ENCODE results near the gene MAP3K3. TPM values are rescaled to one million over a fixed set of nuclear protein-coding genes. Genes with fewer than 3 reads are reported as not detected.

The MAP3K3 gene
- total and polyA plus RNA-seq, 2 donors = 40.5 to 40.9 TPM

- H3K36me3 ChIP-seq (ENCODE audit: insufficient read depth) = peaks cover 4% of the 10 kb centered on the region
- H3K27ac ChIP-seq (ENCODE audit: low read depth) = peak overlapping the region; percentile 91
- WGBS = 51% methylated on average over 9 of the region's 9 CpGs
- DNase-seq (ENCODE audit: extremely low spot score) = no peak
- no peaks in the 10 kb centered on the region for H3K4me1 ChIP-seq (ENCODE audit: insufficient read depth)
- H3K4me3 ChIP-seq (ENCODE audit: low read depth, low read length) = peak overlapping the region; percentile 97
Measured at GRCh38 chr17:63601439-63602371, 20.5 kb upstream of the MAP3K3 start.

GRCh38 chr17:63609816-63610573 is 12.2 kb upstream of the MAP3K3 start:
- no peak for DNase-seq (ENCODE audit: extremely low spot score)
- H3K4me3 ChIP-seq (ENCODE audit: low read depth, low read length) = no peak overlapping the region
- no peak overlapping the region for H3K27ac ChIP-seq (ENCODE audit: low read depth)
- no peaks in the 10 kb centered on the region for H3K4me1 ChIP-seq (ENCODE audit: insufficient read depth)
- peaks cover 4% of the 10 kb centered on the region for H3K36me3 ChIP-seq (ENCODE audit: insufficient read depth)
- 87% methylated on average over 6 of the region's 6 CpGs for WGBS

- H3K36me3 ChIP-seq (ENCODE audit: insufficient read depth) = peaks cover under 1% of the 10 kb centered on the region
- DNase-seq (ENCODE audit: extremely low spot score) = no peak
Measured at GRCh38 chr17:63610854-63611253, 11.4 kb upstream of the MAP3K3 start.

GRCh38 chr17:63611354-63611753 is 10.9 kb upstream of the MAP3K3 start:
- DNase-seq (ENCODE audit: extremely low spot score) = no peak

More at GRCh38 chr17:63610854-63611253, 11.4 kb upstream of the MAP3K3 start:
- Histone ChIP-seq H3K4me1 (ENCODE audit: insufficient read depth) (no peaks in the 10 kb centered on the region), H3K27ac (ENCODE audit: low read depth) (no peak overlapping the region), H3K4me3 (ENCODE audit: low read depth, low read length) (no peak overlapping the region)
- 94% methylated on average over 10 of the region's 10 CpGs for WGBS

GRCh38 chr17:63613663-63614062 is 8.6 kb upstream of the MAP3K3 start:
- Histone ChIP-seq H3K4me3 (ENCODE audit: low read depth, low read length) (no peak overlapping the region), H3K4me1 (ENCODE audit: insufficient read depth) (no peaks in the 10 kb centered on the region), H3K36me3 (ENCODE audit: insufficient read depth) (no peaks in the 10 kb centered on the region), H3K27ac (ENCODE audit: low read depth) (no peak overlapping the region)
- no peak for DNase-seq (ENCODE audit: extremely low spot score)
- 88% methylated on average over 2 of the region's 2 CpGs for WGBS

More at GRCh38 chr17:63611354-63611753, 10.9 kb upstream of the MAP3K3 start:
- H3K4me3 ChIP-seq (ENCODE audit: low read depth, low read length) = no peak overlapping the region
- 82% methylated on average over 3 of the region's 3 CpGs for WGBS
- no peaks in the 10 kb centered on the region for H3K4me1 ChIP-seq (ENCODE audit: insufficient read depth)
- no peak overlapping the region for H3K27ac ChIP-seq (ENCODE audit: low read depth)
- H3K36me3 ChIP-seq (ENCODE audit: insufficient read depth) = no peaks in the 10 kb centered on the region

GRCh38 chr17:63621229-63621683 is 961 bp upstream of the MAP3K3 start:
- Histone ChIP-seq H3K27ac (ENCODE audit: low read depth) (peak overlapping the region; percentile 76), H3K36me3 (ENCODE audit: insufficient read depth) (no peaks in the 10 kb centered on the region), H3K4me1 (ENCODE audit: insufficient read depth) (no peaks in the 10 kb centered on the region), H3K4me3 (ENCODE audit: low read depth, low read length) (peak overlapping the region; percentile 58)
- WGBS = 9% methylated on average over 10 of the region's 10 CpGs
- DNase-seq (ENCODE audit: extremely low spot score) = no peak

- Histone ChIP-seq H3K27ac (ENCODE audit: low read depth) (peak overlapping the region; percentile 94), H3K4me1 (ENCODE audit: insufficient read depth) (no peaks in the 10 kb centered on the region), H3K36me3 (ENCODE audit: insufficient read depth) (no peaks in the 10 kb centered on the region), H3K4me3 (ENCODE audit: low read depth, low read length) (peak overlapping the region; percentile 99)
- DNase-seq (ENCODE audit: extremely low spot score) = no peak
- under 1% methylated on average over 100 of the region's 100 CpGs for WGBS
Measured at GRCh38 chr17:63622574-63623390, 565 bp downstream of the MAP3K3 start.

- H3K4me1 ChIP-seq (ENCODE audit: insufficient read depth) = no peaks in the 10 kb centered on the region
- no peaks in the 10 kb centered on the region for H3K36me3 ChIP-seq (ENCODE audit: insufficient read depth)
- H3K27ac ChIP-seq (ENCODE audit: low read depth) = no peak overlapping the region
- peak overlapping the region; percentile 99 for H3K4me3 ChIP-seq (ENCODE audit: low read depth, low read length)
- 42% methylated on average over 7 of the region's 7 CpGs for WGBS
- no peak for DNase-seq (ENCODE audit: extremely low spot score)
Measured at GRCh38 chr17:63623786-63624530, 1.7 kb downstream of the MAP3K3 start.

- H3K27ac ChIP-seq (ENCODE audit: low read depth) = no peak overlapping the region
- WGBS = 81% methylated on average over 1 of the region's 1 CpG
- no peaks in the 10 kb centered on the region for H3K36me3 ChIP-seq (ENCODE audit: insufficient read depth)
- H3K4me1 ChIP-seq (ENCODE audit: insufficient read depth) = no peaks in the 10 kb centered on the region
- no peak for DNase-seq (ENCODE audit: extremely low spot score)
- H3K4me3 ChIP-seq (ENCODE audit: low read depth, low read length) = no peak overlapping the region
Measured at GRCh38 chr17:63624531-63624880, 2.3 kb downstream of the MAP3K3 start.

GRCh38 chr17:63626551-63627180 is 4.4 kb downstream of the MAP3K3 start:
- Histone ChIP-seq H3K27ac (ENCODE audit: low read depth) (no peak overlapping the region), H3K4me1 (ENCODE audit: insufficient read depth) (no peaks in the 10 kb centered on the region), H3K4me3 (ENCODE audit: low read depth, low read length) (no peak overlapping the region), H3K36me3 (ENCODE audit: insufficient read depth) (no peaks in the 10 kb centered on the region)
- DNase-seq (ENCODE audit: extremely low spot score) = no peak
- 49% methylated on average over 4 of the region's 4 CpGs for WGBS

GRCh38 chr17:63629627-63630026 is 7.4 kb downstream of the MAP3K3 start:
- whole genome bisulfite sequencing = 80% methylated on average over 1 of the region's 1 CpG
- no peak for DNase-seq (ENCODE audit: extremely low spot score)
- no peak overlapping the region for H3K4me3 ChIP-seq (ENCODE audit: low read depth, low read length)
- no peaks in the 10 kb centered on the region for H3K4me1 ChIP-seq (ENCODE audit: insufficient read depth)
- H3K27ac ChIP-seq (ENCODE audit: low read depth) = no peak overlapping the region
- no peaks in the 10 kb centered on the region for H3K36me3 ChIP-seq (ENCODE audit: insufficient read depth)

- 91% methylated on average over 3 of the region's 3 CpGs for WGBS
- DNase-seq (ENCODE audit: extremely low spot score) = no peak
- Histone ChIP-seq H3K27ac (ENCODE audit: low read depth) (no peak overlapping the region), H3K36me3 (ENCODE audit: insufficient read depth) (peaks cover 2% of the 10 kb centered on the region), H3K4me3 (ENCODE audit: low read depth, low read length) (no peak overlapping the region), H3K4me1 (ENCODE audit: insufficient read depth) (no peaks in the 10 kb centered on the region)
Measured at GRCh38 chr17:63631062-63631461, 8.8 kb downstream of the MAP3K3 start.

Measured in urinary bladder (tissue), 4 donors.